NCI-H2196 treated with DMSO at 0.1 percent for 48 hours (cell line): ENCODE measurements around the gene ROR1.

Source experiments
- DNase-seq: peaks from one replicate; lab custom pipeline; 2025; ENCODE audit not compliant: unreplicated experiment; lab: John Stamatoyannopoulos, UW

ROR1 gene

GRCh38 chr1:64046891-64047290 lies 273.1 kb downstream of the ROR1 start:
- no peak for DNase-seq

GRCh38 chr1:64047549-64047996 lies 273.8 kb downstream of the ROR1 start:
- no peak for DNase-seq

GRCh38 chr1:64049900-64050540 lies 276.2 kb downstream of the ROR1 start:
- DNase-seq, result no peak

- no peak for DNase-seq
These were observed 276.8 kb downstream of the ROR1 start for GRCh38 chr1:64050601-64051000.

- DNase-seq, result no peak
These were observed 278.0 kb downstream of the ROR1 start for GRCh38 chr1:64051796-64052195.

- no peak for DNase-seq
These were observed 279.0 kb downstream of the ROR1 start for GRCh38 chr1:64052777-64053176.

- DNase-seq, result no peak
These were observed 281.5 kb downstream of the ROR1 start for GRCh38 chr1:64055310-64055709.

GRCh38 chr1:64059556-64059955 lies 285.7 kb downstream of the ROR1 start:
- DNase-seq, result no peak

GRCh38 chr1:64060611-64061302 lies 286.9 kb downstream of the ROR1 start:
- no peak for DNase-seq

GRCh38 chr1:64061430-64062104 lies 287.8 kb downstream of the ROR1 start:
- no peak for DNase-seq

- DNase-seq, result no peak
These were observed 288.7 kb downstream of the ROR1 start for GRCh38 chr1:64062529-64062928.

GRCh38 chr1:64062941-64063581 lies 289.2 kb downstream of the ROR1 start:
- no peak for DNase-seq

GRCh38 chr1:64065571-64065970 lies 291.8 kb downstream of the ROR1 start:
- DNase-seq, result no peak

- no peak for DNase-seq
These were observed 298.4 kb downstream of the ROR1 start for GRCh38 chr1:64072089-64072793.

- DNase-seq, result no peak
These were observed 299.9 kb downstream of the ROR1 start for GRCh38 chr1:64073705-64074104.

GRCh38 chr1:64074767-64075166 lies 300.9 kb downstream of the ROR1 start:
- DNase-seq, result no peak

GRCh38 chr1:64077281-64077940 lies 303.6 kb downstream of the ROR1 start:
- no peak for DNase-seq

GRCh38 chr1:64080941-64081562 lies 307.2 kb downstream of the ROR1 start:
- no peak for DNase-seq

GRCh38 chr1:64082459-64082858 lies 308.6 kb downstream of the ROR1 start:
- no peak for DNase-seq

- no peak for DNase-seq
These were observed 310.6 kb downstream of the ROR1 start for GRCh38 chr1:64084451-64084850.
